Measurements from ENCODE around the gene RTN4IP1.
"Not testable (repeated sequence)": the region's sequence is repeated elsewhere in the genome, so short reads cannot be mapped to it uniquely, and the experiment has no call there.

The RTN4IP1 gene

GRCh38 chr6:106628658-106629102 lies 618 bp downstream of the RTN4IP1 start:
- DNase-seq (ENCODE audit: extremely low read depth in 1 of 2, low read depth in 1 of 2): no peak

- DNase-seq (ENCODE audit: extremely low read depth in 1 of 2, low read depth in 1 of 2): not testable (repeated sequence)
Measured at GRCh38 chr6:106627760-106628159, 1.5 kb downstream of the RTN4IP1 start.

GRCh38 chr6:106626485-106626884 lies 2.8 kb downstream of the RTN4IP1 start:
- DNase-seq (ENCODE audit: extremely low read depth in 1 of 2, low read depth in 1 of 2): no peak

GRCh38 chr6:106623039-106623438 lies 6.3 kb downstream of the RTN4IP1 start:
- DNase-seq (ENCODE audit: extremely low read depth in 1 of 2, low read depth in 1 of 2): no peak

- no peak for DNase-seq (ENCODE audit: extremely low read depth in 1 of 2, low read depth in 1 of 2)
Measured at GRCh38 chr6:106622412-106622811, 6.9 kb downstream of the RTN4IP1 start.

GRCh38 chr6:106620931-106621672 lies 8.2 kb downstream of the RTN4IP1 start:
- DNase-seq (ENCODE audit: extremely low read depth in 1 of 2, low read depth in 1 of 2): no peak

GRCh38 chr6:106619223-106619622 lies 10.1 kb downstream of the RTN4IP1 start:
- DNase-seq (ENCODE audit: extremely low read depth in 1 of 2, low read depth in 1 of 2): no peak

GRCh38 chr6:106618324-106618723 lies 11.0 kb downstream of the RTN4IP1 start:
- no peak for DNase-seq (ENCODE audit: extremely low read depth in 1 of 2, low read depth in 1 of 2)

- no peak for DNase-seq (ENCODE audit: extremely low read depth in 1 of 2, low read depth in 1 of 2)
Measured at GRCh38 chr6:106617857-106618256, 11.4 kb downstream of the RTN4IP1 start.

GRCh38 chr6:106617302-106617701 lies 12.0 kb downstream of the RTN4IP1 start:
- DNase-seq (ENCODE audit: extremely low read depth in 1 of 2, low read depth in 1 of 2): no peak

- no peak for DNase-seq (ENCODE audit: extremely low read depth in 1 of 2, low read depth in 1 of 2)
Measured at GRCh38 chr6:106614592-106615257, 14.6 kb downstream of the RTN4IP1 start.

- DNase-seq (ENCODE audit: extremely low read depth in 1 of 2, low read depth in 1 of 2): no peak
Measured at GRCh38 chr6:106614166-106614565, 15.1 kb downstream of the RTN4IP1 start.

GRCh38 chr6:106613590-106613989 lies 15.7 kb downstream of the RTN4IP1 start:
- DNase-seq (ENCODE audit: extremely low read depth in 1 of 2, low read depth in 1 of 2): no peak

- no peak for DNase-seq (ENCODE audit: extremely low read depth in 1 of 2, low read depth in 1 of 2)
Measured at GRCh38 chr6:106612671-106613416, 16.5 kb downstream of the RTN4IP1 start.

- DNase-seq (ENCODE audit: extremely low read depth in 1 of 2, low read depth in 1 of 2): no peak
Measured at GRCh38 chr6:106611030-106611429, 18.3 kb downstream of the RTN4IP1 start.

- DNase-seq (ENCODE audit: extremely low read depth in 1 of 2, low read depth in 1 of 2): no peak
Measured at GRCh38 chr6:106609699-106610098, 19.6 kb downstream of the RTN4IP1 start.

GRCh38 chr6:106608080-106608668 lies 21.1 kb downstream of the RTN4IP1 start:
- DNase-seq (ENCODE audit: extremely low read depth in 1 of 2, low read depth in 1 of 2): no peak

- DNase-seq (ENCODE audit: extremely low read depth in 1 of 2, low read depth in 1 of 2): no peak
Measured at GRCh38 chr6:106600329-106600728, 29.0 kb downstream of the RTN4IP1 start.

GRCh38 chr6:106599440-106599839 lies 29.9 kb downstream of the RTN4IP1 start:
- no peak for DNase-seq (ENCODE audit: extremely low read depth in 1 of 2, low read depth in 1 of 2)

GRCh38 chr6:106591111-106591825 lies 38.0 kb downstream of the RTN4IP1 start:
- DNase-seq (ENCODE audit: extremely low read depth in 1 of 2, low read depth in 1 of 2): no peak

- DNase-seq (ENCODE audit: extremely low read depth in 1 of 2, low read depth in 1 of 2): not testable (repeated sequence)
Measured at GRCh38 chr6:106588937-106589336, 40.4 kb downstream of the RTN4IP1 start.

Data from activated CD8-positive, alpha-beta memory T cell treated with anti-CD3 and anti-CD28 coated beads for 1 hour (primary cell).